MCF 10A (cell line): Measurements from ENCODE around the gene ZCCHC24. TPM values are rescaled to one million over a fixed set of nuclear protein-coding genes. Genes with fewer than 3 reads are reported as not detected.

ENCODE experiments used
- BruUV-seq: library from RNA; stranded (reverse); fragments of 400-500 nt; replicated peaks from 2 replicates; lab custom pipeline; 2021; lab: Mats Ljungman, UMichigan
- CTCF ChIA-PET: fragments of 300-600 bp; sonication (Branson Sonifier 250); formaldehyde crosslinking; extraction: SDS; loops from one replicate; lab custom pipeline; 2021; ENCODE audit warnings: antibody characterized with exemption, inconsistent platforms; lab: Yijun Ruan, JAX
- POLR2A ChIA-PET: fragments of 300-600, 350-650 bp; sonication (Branson Sonifier 250); formaldehyde crosslinking; extraction: SDS; loops from one replicate; lab custom pipeline; 2020; ENCODE audit warnings: antibody characterized with exemption, inconsistent platforms; lab: Yijun Ruan, JAX
- DNase-seq: peaks from one replicate; pipeline ENCODE4 v3.0.0-alpha.2; 2018; ENCODE audit not compliant: unreplicated experiment
- H3K27ac Mint-ChIP-seq: one replicate; pipeline ENCODE4 v1.8.0; 2022; ENCODE audit warnings: mild to moderate bottlenecking, low read depth, mixed read lengths; ENCODE audit not compliant: unreplicated experiment
- H3K27me3 Mint-ChIP-seq: one replicate; pipeline ENCODE4 v1.8.0; 2022; ENCODE audit warnings: mixed read lengths; ENCODE audit not compliant: insufficient read depth, unreplicated experiment
- H3K36me3 Mint-ChIP-seq: one replicate; pipeline ENCODE4 v1.8.0; 2022; ENCODE audit warnings: mild to moderate bottlenecking, moderate library complexity, mixed read lengths; ENCODE audit not compliant: insufficient read depth, unreplicated experiment
- H3K4me1 Mint-ChIP-seq: one replicate; pipeline ENCODE4 v1.8.0; 2022; ENCODE audit warnings: mixed read lengths; ENCODE audit not compliant: insufficient read depth, unreplicated experiment
- H3K4me3 Mint-ChIP-seq: one replicate; pipeline ENCODE4 v1.8.0; 2022; ENCODE audit warnings: mild to moderate bottlenecking, moderate library complexity, mixed read lengths; ENCODE audit not compliant: unreplicated experiment
- H3K9me3 Mint-ChIP-seq: one replicate; pipeline ENCODE4 v1.8.0; 2022; ENCODE audit warnings: mixed read lengths; ENCODE audit not compliant: unreplicated experiment
- intact Hi-C: fragments of 100-400 bp; cut with micrococcal nuclease; formaldehyde crosslinking; loops from 2 replicates; pipeline ENCODE4 v1.14.1; 2022
- total RNA-seq: library from RNA; stranded (reverse); gene quantifications from 2 replicates; pipeline ENCODE4 v1.2.3, GENCODE V29; 2022
- TF ChIP-seq, protein P1 (sequence below): fragments of 200-600 bp; IDR thresholded peaks from one replicate; pipeline ENCODE4 v1.8.0; 2022; ENCODE audit warnings: antibody characterized with exemption, mild to moderate bottlenecking; ENCODE audit not compliant: unreplicated experiment

Gene ZCCHC24
- total RNA-seq, 1 experiment from 2014 or later, result 2.8 TPM

GRCh38 chr10:79367426-79368189, 77.8 kb downstream of the ZCCHC24 start:
- peaks cover 29% of the 10 kb centered on the region for H3K27me3 Mint-ChIP-seq
- H3K9me3 Mint-ChIP-seq, result no peaks in the 10 kb centered on the region
- TF ChIP-seq, protein P1, sequence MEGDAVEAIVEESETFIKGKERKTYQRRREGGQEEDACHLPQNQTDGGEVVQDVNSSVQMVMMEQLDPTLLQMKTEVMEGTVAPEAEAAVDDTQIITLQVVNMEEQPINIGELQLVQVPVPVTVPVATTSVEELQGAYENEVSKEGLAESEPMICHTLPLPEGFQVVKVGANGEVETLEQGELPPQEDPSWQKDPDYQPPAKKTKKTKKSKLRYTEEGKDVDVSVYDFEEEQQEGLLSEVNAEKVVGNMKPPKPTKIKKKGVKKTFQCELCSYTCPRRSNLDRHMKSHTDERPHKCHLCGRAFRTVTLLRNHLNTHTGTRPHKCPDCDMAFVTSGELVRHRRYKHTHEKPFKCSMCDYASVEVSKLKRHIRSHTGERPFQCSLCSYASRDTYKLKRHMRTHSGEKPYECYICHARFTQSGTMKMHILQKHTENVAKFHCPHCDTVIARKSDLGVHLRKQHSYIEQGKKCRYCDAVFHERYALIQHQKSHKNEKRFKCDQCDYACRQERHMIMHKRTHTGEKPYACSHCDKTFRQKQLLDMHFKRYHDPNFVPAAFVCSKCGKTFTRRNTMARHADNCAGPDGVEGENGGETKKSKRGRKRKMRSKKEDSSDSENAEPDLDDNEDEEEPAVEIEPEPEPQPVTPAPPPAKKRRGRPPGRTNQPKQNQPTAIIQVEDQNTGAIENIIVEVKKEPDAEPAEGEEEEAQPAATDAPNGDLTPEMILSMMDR, result no peak
- POLR2A ChIA-PET, result no interaction called here
- no peaks in the 10 kb centered on the region for H3K36me3 Mint-ChIP-seq
- no peak overlapping the region for H3K27ac Mint-ChIP-seq
- no peak for DNase-seq
- H3K4me3 Mint-ChIP-seq, result no peak overlapping the region
- no TSS peak for BruUV-seq
- CTCF ChIA-PET, result no interaction called here
- intact Hi-C loops, result no loop called here
- H3K4me1 Mint-ChIP-seq, result no peaks in the 10 kb centered on the region

- TF ChIP-seq, protein P1, result no peak
- Mint-ChIP-seq H3K36me3 (peaks cover 7% of the 10 kb centered on the region), H3K27ac (no peak overlapping the region), H3K4me1 (no peaks in the 10 kb centered on the region), H3K9me3 (no peaks in the 10 kb centered on the region), H3K27me3 (peaks cover 52% of the 10 kb centered on the region), H3K4me3 (no peak overlapping the region)
- intact Hi-C loops, result no loop called here
- POLR2A ChIA-PET, result no interaction called here
- DNase-seq, result no peak
- BruUV-seq, result no TSS peak
- CTCF ChIA-PET, result interaction anchor here (0.7 kb wide), 1 partner anchor 12 kb away, joined by 5 read pairs; no protein-coding TSS in a partner anchor
Measured at GRCh38 chr10:79361726-79362397, 83.6 kb downstream of the ZCCHC24 start.

GRCh38 chr10:79360499-79361342, 84.7 kb downstream of the ZCCHC24 start:
- DNase-seq, result no peak
- BruUV-seq, result no TSS peak
- no peak overlapping the region for H3K4me3 Mint-ChIP-seq
- no peak overlapping the region for H3K27ac Mint-ChIP-seq
- H3K9me3 Mint-ChIP-seq, result no peaks in the 10 kb centered on the region
- peaks cover 52% of the 10 kb centered on the region for H3K27me3 Mint-ChIP-seq
- intact Hi-C loops, result no loop called here
- POLR2A ChIA-PET, result interaction anchor here (1.1 kb wide), 1 partner anchor 13 kb away, joined by 3 read pairs; no protein-coding TSS in a partner anchor
- CTCF ChIA-PET, result interaction anchor here (1.2 kb wide), 1 partner anchor 14 kb away, joined by 5 read pairs; no protein-coding TSS in a partner anchor
- TF ChIP-seq, protein P1, result no peak
- no peaks in the 10 kb centered on the region for H3K4me1 Mint-ChIP-seq
- H3K36me3 Mint-ChIP-seq, result peaks cover 10% of the 10 kb centered on the region
